ENCODE results near the gene CACFD1. TPM values are rescaled to one million over a fixed set of nuclear protein-coding genes. Genes with fewer than 3 reads are reported as not detected.
A peak's percentile ranks its signal among the peaks of the same experiment; 100 is the strongest.

CACFD1 gene
- total and polyA plus RNA-seq, 2 of the 13 experiments (the other 11 are each of a cell fraction or from before 2014, with no cell fraction given), result 13.8 to 14.6 TPM

DNA sequence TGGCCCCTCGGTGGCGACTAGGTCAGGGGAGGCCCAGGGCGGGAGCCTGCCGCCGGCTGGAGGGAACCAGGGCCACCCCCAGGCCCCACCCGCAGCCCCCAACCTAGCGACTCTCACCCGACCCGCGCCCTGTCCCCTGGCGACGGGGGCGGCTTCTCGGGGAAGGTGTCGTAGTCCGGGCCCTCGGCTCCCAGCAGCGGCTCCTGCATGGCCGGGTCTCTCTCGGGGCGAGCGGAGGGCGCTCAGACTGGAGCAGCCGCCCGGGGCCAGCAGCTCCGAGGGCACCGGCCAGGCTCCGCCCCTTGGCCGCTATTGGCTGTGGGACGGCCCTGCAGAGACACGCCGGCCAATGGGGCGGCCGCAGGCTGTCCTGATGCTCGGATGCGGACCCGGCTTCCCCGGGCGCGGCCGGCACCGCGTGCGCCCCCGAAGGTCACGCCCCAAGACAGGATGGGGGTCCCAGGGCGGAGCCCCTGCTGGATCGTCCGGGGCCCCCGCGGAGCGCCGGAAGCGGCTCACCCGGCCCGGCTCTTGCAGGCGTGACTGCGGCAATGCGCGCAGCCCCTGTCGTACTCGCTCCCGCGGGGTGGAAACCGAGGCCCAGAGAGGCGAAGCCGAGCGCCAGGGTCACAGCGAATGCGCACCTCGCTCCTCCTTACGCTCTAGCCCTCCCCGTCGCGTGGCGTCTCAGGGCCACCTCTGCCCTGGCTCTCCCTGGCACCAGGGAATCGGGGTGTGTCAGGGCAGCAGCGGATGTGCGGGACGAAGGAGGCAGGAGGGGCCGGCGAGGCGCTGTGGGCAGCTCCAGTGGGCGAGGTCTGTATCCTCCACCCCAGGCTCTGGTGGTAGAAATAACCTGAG, 19.3 kb downstream of the CACFD1 start, which contains the start of gene SLC2A6 (continued):
- TF ChIP-seq REXO4 (CRISPR knock-in tag; IDR thresholded peaks at IDR 0.05; ENCODE audit: borderline replicate concordance), result no peak
- TF ChIP-seq, protein P1, sequence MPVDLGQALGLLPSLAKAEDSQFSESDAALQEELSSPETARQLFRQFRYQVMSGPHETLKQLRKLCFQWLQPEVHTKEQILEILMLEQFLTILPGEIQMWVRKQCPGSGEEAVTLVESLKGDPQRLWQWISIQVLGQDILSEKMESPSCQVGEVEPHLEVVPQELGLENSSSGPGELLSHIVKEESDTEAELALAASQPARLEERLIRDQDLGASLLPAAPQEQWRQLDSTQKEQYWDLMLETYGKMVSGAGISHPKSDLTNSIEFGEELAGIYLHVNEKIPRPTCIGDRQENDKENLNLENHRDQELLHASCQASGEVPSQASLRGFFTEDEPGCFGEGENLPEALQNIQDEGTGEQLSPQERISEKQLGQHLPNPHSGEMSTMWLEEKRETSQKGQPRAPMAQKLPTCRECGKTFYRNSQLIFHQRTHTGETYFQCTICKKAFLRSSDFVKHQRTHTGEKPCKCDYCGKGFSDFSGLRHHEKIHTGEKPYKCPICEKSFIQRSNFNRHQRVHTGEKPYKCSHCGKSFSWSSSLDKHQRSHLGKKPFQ (CRISPR knock-in tag; IDR thresholded peaks at IDR 0.05; ENCODE audit: insufficient replicate concordance), result no peak
- 0 out of 2 replicates have a peak, but pooled peaks have one; percentile 34 for TF ChIP-seq TARDBP (CRISPR knock-in tag; IDR thresholded peaks at IDR 0.05)
- TF ChIP-seq RERE (CRISPR knock-in tag; IDR thresholded peaks at IDR 0.05; ENCODE audit: low read depth), result no peak
- no peak for TF ChIP-seq ZNF17 (CRISPR knock-in tag; IDR thresholded peaks at IDR 0.05)
- no peak for TF ChIP-seq FOSL1 (CRISPR knock-in tag; IDR thresholded peaks at IDR 0.05; ENCODE audit: borderline replicate concordance)
- TF ChIP-seq SOX5 (CRISPR knock-in tag; IDR thresholded peaks at IDR 0.05; ENCODE audit: borderline replicate concordance), result no peak
- TF ChIP-seq ZNF33A (CRISPR knock-in tag; IDR thresholded peaks at IDR 0.05; ENCODE audit: borderline replicate concordance), result no peak
- no peak for TF ChIP-seq HNF4A (CRISPR knock-in tag; IDR thresholded peaks at IDR 0.05)
- no peak for TF ChIP-seq ZNF629 (CRISPR knock-in tag; conservative IDR thresholded peaks at IDR 0.05)
- TF ChIP-seq EP300 (IDR thresholded peaks at IDR 0.05; ENCODE audit: low read depth in 2 of 2, low read length in 2 of 2), result no peak
- no peak for TF ChIP-seq EP300 (CRISPR knock-in tag; IDR thresholded peaks at IDR 0.05; ENCODE audit: borderline replicate concordance)
- no peak for TF ChIP-seq ZSCAN25 (CRISPR knock-in tag; IDR thresholded peaks at IDR 0.05)
- peak; percentile 37; the same call in 1 of the 2 replicates for TF ChIP-seq ZNF138 (CRISPR knock-in tag; IDR thresholded peaks at IDR 0.05; ENCODE audit: low read depth)
- TF ChIP-seq ZNF383 (CRISPR knock-in tag; IDR thresholded peaks at IDR 0.05; ENCODE audit: borderline replicate concordance), result no peak
- no peak for TF ChIP-seq ZNF766 (CRISPR knock-in tag; IDR thresholded peaks at IDR 0.05; ENCODE audit: borderline replicate concordance)
- TF ChIP-seq TEAD2 (CRISPR knock-in tag; IDR thresholded peaks at IDR 0.05), result no peak
- TF ChIP-seq, protein P2, sequence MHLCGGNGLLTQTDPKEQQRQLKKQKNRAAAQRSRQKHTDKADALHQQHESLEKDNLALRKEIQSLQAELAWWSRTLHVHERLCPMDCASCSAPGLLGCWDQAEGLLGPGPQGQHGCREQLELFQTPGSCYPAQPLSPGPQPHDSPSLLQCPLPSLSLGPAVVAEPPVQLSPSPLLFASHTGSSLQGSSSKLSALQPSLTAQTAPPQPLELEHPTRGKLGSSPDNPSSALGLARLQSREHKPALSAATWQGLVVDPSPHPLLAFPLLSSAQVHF (CRISPR knock-in tag; IDR thresholded peaks at IDR 0.05), result no peak
- TF ChIP-seq NR2F2 (IDR thresholded peaks at IDR 0.05; ENCODE audit: borderline replicate concordance, low read depth), result no peak
- no peak for TF ChIP-seq FOXP1 (IDR thresholded peaks at IDR 0.05)
- TF ChIP-seq FOXP1 (CRISPR knock-in tag; IDR thresholded peaks at IDR 0.05), result no peak
- no peak for TF ChIP-seq TBP (CRISPR knock-in tag; IDR thresholded peaks at IDR 0.05)
- peak; percentile 81; the same call in 1 of the 2 replicates for TF ChIP-seq ZNF782 (CRISPR knock-in tag; IDR thresholded peaks at IDR 0.05; ENCODE audit: borderline replicate concordance)
- no peak for TF ChIP-seq ZBTB7A (CRISPR knock-in tag; IDR thresholded peaks at IDR 0.05)

Data from HepG2 (cell line).